Lower leg skin (tissue), 3 donors: ENCODE data around the gene POLK.

ENCODE experiments used
- CTCF ChIP-seq, 3 donors: fragments of 450-650 bp; IDR thresholded peaks; one replicate each; pipeline ENCODE4 v1.5.1; 2016; ENCODE audit warnings: antibody characterized with exemption in 3 of 3, mild to moderate bottlenecking in 3 of 3, moderate library complexity in 2 of 3
- POLR2A ChIP-seq, 2 donors: fragments of 450-650 bp; IDR thresholded peaks; one replicate each; pipeline ENCODE4 v1.6.1; 2016 to 2017; ENCODE audit warnings: antibody characterized with exemption in 2 of 2, mild to moderate bottlenecking in 1 of 2, moderate library complexity in 1 of 2

- TF ChIP-seq CTCF (IDR thresholded peaks at IDR 0.05) (no peak), POLR2A (IDR thresholded peaks at IDR 0.05) (no peak)
These were observed 108.7 kb downstream of the POLK start for GRCh38 chr5:75620184-75620959.
